Sigmoid colon (tissue), 4 donors: ENCODE data around the gene VPS45.

Source experiments
- EP300 ChIP-seq, 4 donors: sonication (generic); formaldehyde crosslinking; IDR thresholded peaks; one replicate each; pipeline ENCODE4 v1.6.1; 2017; ENCODE audit warnings: antibody characterized with exemption in 4 of 4
- POLR2A ChIP-seq, 2 donors: fragments of 450-650 bp; IDR thresholded peaks; one replicate each; pipeline ENCODE4 v1.6.1; 2016; ENCODE audit warnings: antibody characterized with exemption in 2 of 2, mild to moderate bottlenecking in 2 of 2, moderate library complexity in 2 of 2
- POLR2AphosphoS5 ChIP-seq, 4 donors: sonication (generic); formaldehyde crosslinking; IDR thresholded peaks; one replicate each; pipeline ENCODE4 v1.6.1; 2017; ENCODE audit warnings: antibody characterized with exemption in 4 of 4
- TF ChIP-seq, protein P1 (sequence below), 4 experiments: fragments of 450-650 bp in 3 of 4; fragments of 200-600 bp in 1 of 4; IDR thresholded peaks; one replicate each; pipeline ENCODE4 v1.5.1; 2016 to 2019; ENCODE audit warnings: antibody characterized with exemption in 4 of 4, mild to moderate bottlenecking in 3 of 4, moderate library complexity in 2 of 4

DNA sequence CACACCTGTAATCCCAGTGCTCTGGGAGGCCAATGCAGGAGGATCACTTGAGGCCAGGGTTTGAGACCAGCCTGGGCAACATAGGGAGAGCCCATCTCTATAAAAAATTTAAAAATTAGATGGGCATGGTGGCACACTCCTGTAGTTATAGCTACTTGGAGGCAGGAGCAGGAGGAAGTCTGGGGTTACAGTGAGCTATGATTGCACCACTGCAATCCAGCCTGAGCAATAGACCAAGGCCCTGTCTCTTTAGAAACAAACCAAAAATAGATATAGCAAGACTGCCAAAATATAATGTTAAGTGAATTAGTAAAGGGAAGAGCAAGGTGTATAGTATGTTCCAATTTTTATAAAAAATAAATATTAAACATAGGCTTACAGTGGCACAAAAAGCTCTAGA, 111.0 kb downstream of the VPS45 start:
- TF ChIP-seq, protein P1, sequence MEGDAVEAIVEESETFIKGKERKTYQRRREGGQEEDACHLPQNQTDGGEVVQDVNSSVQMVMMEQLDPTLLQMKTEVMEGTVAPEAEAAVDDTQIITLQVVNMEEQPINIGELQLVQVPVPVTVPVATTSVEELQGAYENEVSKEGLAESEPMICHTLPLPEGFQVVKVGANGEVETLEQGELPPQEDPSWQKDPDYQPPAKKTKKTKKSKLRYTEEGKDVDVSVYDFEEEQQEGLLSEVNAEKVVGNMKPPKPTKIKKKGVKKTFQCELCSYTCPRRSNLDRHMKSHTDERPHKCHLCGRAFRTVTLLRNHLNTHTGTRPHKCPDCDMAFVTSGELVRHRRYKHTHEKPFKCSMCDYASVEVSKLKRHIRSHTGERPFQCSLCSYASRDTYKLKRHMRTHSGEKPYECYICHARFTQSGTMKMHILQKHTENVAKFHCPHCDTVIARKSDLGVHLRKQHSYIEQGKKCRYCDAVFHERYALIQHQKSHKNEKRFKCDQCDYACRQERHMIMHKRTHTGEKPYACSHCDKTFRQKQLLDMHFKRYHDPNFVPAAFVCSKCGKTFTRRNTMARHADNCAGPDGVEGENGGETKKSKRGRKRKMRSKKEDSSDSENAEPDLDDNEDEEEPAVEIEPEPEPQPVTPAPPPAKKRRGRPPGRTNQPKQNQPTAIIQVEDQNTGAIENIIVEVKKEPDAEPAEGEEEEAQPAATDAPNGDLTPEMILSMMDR (IDR thresholded peaks at IDR 0.05), result no peak
- no peak for TF ChIP-seq POLR2A (IDR thresholded peaks at IDR 0.05)
- no peak for TF ChIP-seq EP300 (IDR thresholded peaks at IDR 0.05)
- no peak for TF ChIP-seq POLR2AphosphoS5 (IDR thresholded peaks at IDR 0.05)
